Skeletal muscle tissue (tissue), 4 donors: ENCODE measurements around the gene NECTIN2. TPM values are rescaled to one million over a fixed set of nuclear protein-coding genes. Genes with fewer than 3 reads are reported as not detected.

Source experiments
- H3K27ac ChIP-seq: one replicate; pipeline ENCODE4 v1.7.0; 2013; ENCODE audit warnings: mild to moderate bottlenecking, low read depth, low read length, inconsistent platforms
- H3K27me3 ChIP-seq, 3 donors: one replicate each; pipeline ENCODE4 v1.7.0; 2013; ENCODE audit warnings: low read length in 3 of 3; ENCODE audit not compliant: control insufficient read depth in 3 of 3, insufficient read depth in 3 of 3
- H3K36me3 ChIP-seq, 3 donors: one replicate each; pipeline ENCODE4 v1.7.0; 2013; ENCODE audit warnings: low read length in 3 of 3; ENCODE audit not compliant: control insufficient read depth in 3 of 3, insufficient read depth in 3 of 3
- H3K4me1 ChIP-seq, 3 donors: one replicate each; pipeline ENCODE4 v1.7.0; 2013; ENCODE audit warnings: low read length in 3 of 3, mild to moderate bottlenecking in 3 of 3; ENCODE audit not compliant: control insufficient read depth in 3 of 3, insufficient read depth in 3 of 3
- H3K4me3 ChIP-seq, 3 donors: one replicate each; pipeline ENCODE4 v1.7.0; 2013; ENCODE audit warnings: low read length in 3 of 3
- H3K9ac ChIP-seq, 3 donors: one replicate each; pipeline ENCODE4 v1.7.0; 2013; ENCODE audit warnings: low read length in 3 of 3, mild to moderate bottlenecking in 3 of 3, moderate library complexity in 2 of 3, low read depth in 1 of 3
- H3K9me3 ChIP-seq, 3 donors: one replicate each; pipeline ENCODE4 v1.7.0; 2013; ENCODE audit warnings: low read length in 3 of 3; ENCODE audit not compliant: control insufficient read depth in 3 of 3
- total RNA-seq: library from RNA; depleted of rRNA; stranded (reverse); fragments of >200 nt; gene quantifications from one replicate; pipeline ENCODE4 v1.2.3, GENCODE V29; 2014
- donor health status: Osteomylitis.

The NECTIN2 gene
- total RNA-seq, 1 donor from 2014 or later, result 31.8 TPM

DNA sequence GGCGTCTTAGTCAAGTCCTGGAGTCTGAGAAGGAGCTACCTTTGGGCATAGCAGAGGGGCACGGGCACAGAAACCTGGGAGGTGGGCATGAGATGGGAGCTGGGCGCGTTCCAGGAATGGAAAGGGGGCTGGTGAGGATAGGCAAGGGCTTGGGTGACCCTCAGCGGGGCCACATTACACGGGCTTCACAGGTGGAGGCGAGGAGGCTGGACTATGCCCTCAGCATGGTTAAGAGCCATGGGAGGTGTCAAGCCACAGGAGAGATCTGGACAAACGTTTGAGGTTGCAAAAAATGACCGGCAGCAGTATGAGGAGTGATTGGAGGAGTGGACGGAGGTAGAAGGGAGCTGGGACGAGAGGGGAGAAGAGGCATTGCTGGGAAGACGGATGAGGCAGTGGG lies 21.5 kb downstream of the NECTIN2 start:
- H3K4me3 ChIP-seq, result no peak overlapping the region
- H3K27me3 ChIP-seq, result no peaks in the 10 kb centered on the region
- H3K9me3 ChIP-seq, result no peaks in the 10 kb centered on the region
- peaks cover 13 to 22% (median 14%) of the 10 kb centered on the region in 3 donors for H3K36me3 ChIP-seq
- peaks cover 11 to 16% (median 12%) of the 10 kb centered on the region in 3 donors for H3K4me1 ChIP-seq
- H3K9ac ChIP-seq, result no peak overlapping the region
- peak overlapping the region; percentile 25 for H3K27ac ChIP-seq

DNA sequence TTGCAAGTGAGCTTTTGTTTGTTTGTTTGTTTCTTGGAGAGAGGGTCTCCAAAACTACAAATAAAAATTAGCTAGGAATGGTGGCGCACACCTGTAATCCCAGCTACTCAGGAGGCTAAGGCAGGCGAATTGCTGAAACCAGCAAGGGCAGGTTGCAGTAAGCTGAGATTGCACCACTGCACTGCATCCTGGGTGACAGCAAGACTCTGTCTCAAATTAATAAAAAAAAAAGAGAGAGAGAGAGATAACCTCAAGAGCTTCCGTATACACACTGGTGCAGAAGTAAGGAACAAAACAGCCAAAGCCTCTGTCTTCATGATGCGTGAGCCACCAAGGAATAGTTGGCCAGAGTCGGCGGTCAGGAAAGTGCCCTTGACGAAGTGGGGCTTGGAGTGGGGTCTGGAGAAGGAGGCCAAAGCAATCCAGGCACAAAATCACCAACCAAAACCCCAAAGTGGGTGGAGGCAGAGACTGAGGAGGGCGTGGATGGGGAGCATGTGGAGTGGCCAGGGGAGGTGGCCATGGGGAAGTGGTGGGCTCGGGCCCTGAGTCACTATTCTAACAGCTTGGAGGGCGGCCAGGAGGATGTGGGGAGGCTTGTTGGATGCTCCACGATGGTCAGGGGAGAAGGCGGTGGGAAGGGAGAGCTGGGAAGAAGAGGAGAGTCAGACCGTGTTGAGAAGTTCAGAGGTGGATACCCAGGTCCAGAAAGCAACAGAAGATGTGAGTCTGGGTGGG lies 23.8 kb downstream of the NECTIN2 start:
- Histone ChIP-seq H3K4me1 (peaks cover 11 to 16% (median 13%) of the 10 kb centered on the region in 3 donors), H3K36me3 (peaks cover 24 to 39% (median 32%) of the 10 kb centered on the region in 3 donors)

DNA sequence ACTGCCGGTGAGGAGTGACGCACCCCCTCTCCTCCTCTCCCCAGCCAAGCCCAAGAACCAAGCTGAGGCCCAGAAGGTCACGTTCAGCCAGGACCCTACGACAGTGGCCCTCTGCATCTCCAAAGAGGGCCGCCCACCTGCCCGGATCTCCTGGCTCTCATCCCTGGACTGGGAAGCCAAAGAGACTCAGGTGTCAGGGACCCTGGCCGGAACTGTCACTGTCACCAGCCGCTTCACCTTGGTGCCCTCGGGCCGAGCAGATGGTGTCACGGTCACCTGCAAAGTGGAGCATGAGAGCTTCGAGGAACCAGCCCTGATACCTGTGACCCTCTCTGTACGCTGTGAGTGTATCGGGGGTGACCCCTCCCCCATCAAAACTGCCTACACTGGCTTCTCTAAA lies 25.7 kb downstream of the NECTIN2 start:
- Histone ChIP-seq H3K36me3 (peaks cover 25 to 44% (median 37%) of the 10 kb centered on the region in 3 donors), H3K27ac (peak overlapping the region; percentile 28), H3K4me1 (peaks cover 11 to 17% (median 16%) of the 10 kb centered on the region in 3 donors), H3K4me3 (no peak overlapping the region), H3K27me3 (no peaks in the 10 kb centered on the region), H3K9ac (no peak overlapping the region), H3K9me3 (no peaks in the 10 kb centered on the region)

More for the DNA sequence above, 23.8 kb downstream of the NECTIN2 start:
- peak overlapping the region; percentile 64 for H3K27ac ChIP-seq
- no peak overlapping the region for H3K4me3 ChIP-seq
- H3K27me3 ChIP-seq, result no peaks in the 10 kb centered on the region
- no peaks in the 10 kb centered on the region for H3K9me3 ChIP-seq
- no peak overlapping the region for H3K9ac ChIP-seq

DNA sequence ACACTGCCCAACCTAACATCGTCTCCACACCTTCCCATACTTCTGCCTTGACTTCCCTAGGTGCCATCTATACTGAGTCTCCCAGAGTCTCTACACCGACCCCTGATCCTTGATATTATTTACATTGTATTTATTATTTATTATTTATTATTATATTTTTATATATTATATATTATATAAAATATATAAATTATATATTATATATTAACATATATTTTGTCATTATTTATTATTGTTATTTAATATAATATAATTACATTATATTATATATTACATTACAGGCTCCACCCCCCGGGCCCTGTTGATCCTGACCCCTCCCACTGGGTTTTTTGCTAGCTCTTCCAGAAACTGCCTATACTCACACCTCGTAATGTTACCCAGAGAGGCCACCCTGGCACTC lies 26.6 kb downstream of the NECTIN2 start:
- no peak overlapping the region for H3K27ac ChIP-seq

DNA sequence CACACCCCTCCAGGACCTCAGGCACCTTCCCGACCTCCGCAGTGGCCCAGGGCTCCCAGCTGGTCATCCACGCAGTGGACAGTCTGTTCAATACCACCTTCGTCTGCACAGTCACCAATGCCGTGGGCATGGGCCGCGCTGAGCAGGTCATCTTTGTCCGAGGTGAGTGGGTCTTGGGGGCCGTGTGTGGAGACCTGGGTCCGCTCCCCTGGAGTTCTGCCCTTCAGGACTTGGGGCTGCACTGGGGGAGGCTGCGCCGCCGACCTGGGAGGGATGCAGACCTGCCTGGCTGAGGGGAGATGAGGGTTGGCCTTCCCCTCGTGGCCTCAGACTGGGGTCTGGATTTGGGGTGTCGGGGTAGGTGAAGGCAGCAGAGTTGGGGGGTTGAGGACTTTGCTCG lies 28.2 kb downstream of the NECTIN2 start:
- Histone ChIP-seq H3K36me3 (peaks cover 25 to 44% (median 43%) of the 10 kb centered on the region in 3 donors), H3K27ac (no peak overlapping the region), H3K9me3 (no peaks in the 10 kb centered on the region), H3K9ac (no peak overlapping the region), H3K4me3 (no peak overlapping the region), H3K27me3 (no peaks in the 10 kb centered on the region), H3K4me1 (peaks cover 4 to 13% (median 12%) of the 10 kb centered on the region in 3 donors)

More for the DNA sequence above, 26.6 kb downstream of the NECTIN2 start:
- peaks cover 25 to 41% (median 40%) of the 10 kb centered on the region in 3 donors for H3K36me3 ChIP-seq
- no peaks in the 10 kb centered on the region for H3K9me3 ChIP-seq
- H3K9ac ChIP-seq, result no peak overlapping the region
- H3K4me1 ChIP-seq, result peaks cover 8 to 16% (median 15%) of the 10 kb centered on the region in 3 donors
- H3K4me3 ChIP-seq, result no peak overlapping the region
- no peaks in the 10 kb centered on the region for H3K27me3 ChIP-seq

DNA sequence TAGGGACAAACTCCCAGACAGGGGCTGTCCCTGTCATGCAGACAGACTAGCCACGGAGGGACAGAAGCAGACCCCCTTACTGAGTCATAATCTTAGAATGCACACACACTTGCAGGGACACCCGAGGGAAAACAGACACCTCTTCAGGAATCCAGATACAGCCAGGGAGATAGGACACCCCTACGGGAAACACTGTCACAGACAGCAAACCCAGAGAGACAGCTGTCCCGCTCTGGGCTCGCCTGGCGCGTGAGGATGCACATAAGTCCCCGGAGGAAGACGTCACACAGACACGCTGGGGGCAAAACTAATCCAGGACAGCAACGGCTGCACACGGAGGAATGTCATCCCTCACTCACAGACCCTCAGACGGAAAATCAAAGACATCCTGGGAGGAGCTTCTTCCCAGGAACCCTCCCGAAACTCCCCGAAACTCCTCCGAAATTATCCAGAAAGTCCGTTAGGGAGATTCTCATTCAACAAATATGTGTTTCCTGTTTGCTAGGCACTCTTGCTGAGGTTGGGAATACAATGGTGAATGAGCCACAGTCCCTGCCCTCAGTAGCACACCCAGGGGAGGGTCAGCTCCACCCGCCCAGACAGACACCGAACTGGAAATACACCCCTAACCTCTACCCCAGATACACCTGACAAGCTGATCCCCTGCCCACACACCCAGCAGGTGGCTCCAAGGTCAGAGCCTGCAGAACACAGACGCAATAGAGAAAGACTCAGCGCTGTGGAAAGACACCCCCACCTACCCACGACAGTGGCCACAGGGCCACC lies 29.8 kb downstream of the NECTIN2 start:
- H3K9ac ChIP-seq, result no peak overlapping the region
- no peaks in the 10 kb centered on the region for H3K9me3 ChIP-seq
- H3K27ac ChIP-seq, result peak overlapping the region; percentile 12
- H3K4me3 ChIP-seq, result no peak overlapping the region
- H3K4me1 ChIP-seq, result peaks cover 0 to 7% (median 4%) of the 10 kb centered on the region in 3 donors
- peaks cover 25 to 44% (median 42%) of the 10 kb centered on the region in 3 donors for H3K36me3 ChIP-seq
- H3K27me3 ChIP-seq, result no peaks in the 10 kb centered on the region

DNA sequence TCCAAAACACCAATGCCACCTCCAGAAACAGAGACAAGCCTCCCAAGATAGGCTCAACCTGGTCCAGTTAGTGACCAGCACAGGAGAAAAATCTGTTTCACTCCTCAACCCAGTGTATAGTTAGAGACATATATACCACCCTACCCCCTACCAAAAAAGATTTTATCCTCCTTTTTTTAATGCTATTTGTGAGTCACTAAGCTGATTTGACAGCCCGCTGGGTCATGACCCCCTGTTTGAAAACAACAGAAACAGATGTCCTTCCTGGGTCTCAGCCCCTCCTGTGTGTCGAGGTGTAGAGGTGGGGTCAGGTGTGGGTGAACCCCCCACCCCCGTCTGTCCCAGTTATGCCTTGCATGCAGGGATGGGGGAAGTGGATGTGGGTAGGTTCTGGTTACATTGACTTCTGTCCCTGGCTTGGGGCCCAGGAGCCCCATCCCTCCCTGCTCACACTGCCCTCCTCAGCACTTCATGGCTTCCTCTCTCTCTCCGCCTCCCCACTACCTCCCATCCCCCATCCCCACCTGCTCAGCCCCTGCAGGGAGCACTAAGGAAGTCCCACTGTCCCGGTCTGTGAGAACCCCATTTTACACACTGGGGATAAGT lies 30.9 kb downstream of the NECTIN2 start:
- peaks cover 0 to 5% (median 4%) of the 10 kb centered on the region in 3 donors for H3K4me1 ChIP-seq
- peaks cover 21 to 42% (median 36%) of the 10 kb centered on the region in 3 donors for H3K36me3 ChIP-seq
- H3K9ac ChIP-seq, result no peak overlapping the region
- H3K9me3 ChIP-seq, result no peaks in the 10 kb centered on the region
- no peak overlapping the region for H3K27ac ChIP-seq
- no peaks in the 10 kb centered on the region for H3K27me3 ChIP-seq
- no peak overlapping the region for H3K4me3 ChIP-seq

DNA sequence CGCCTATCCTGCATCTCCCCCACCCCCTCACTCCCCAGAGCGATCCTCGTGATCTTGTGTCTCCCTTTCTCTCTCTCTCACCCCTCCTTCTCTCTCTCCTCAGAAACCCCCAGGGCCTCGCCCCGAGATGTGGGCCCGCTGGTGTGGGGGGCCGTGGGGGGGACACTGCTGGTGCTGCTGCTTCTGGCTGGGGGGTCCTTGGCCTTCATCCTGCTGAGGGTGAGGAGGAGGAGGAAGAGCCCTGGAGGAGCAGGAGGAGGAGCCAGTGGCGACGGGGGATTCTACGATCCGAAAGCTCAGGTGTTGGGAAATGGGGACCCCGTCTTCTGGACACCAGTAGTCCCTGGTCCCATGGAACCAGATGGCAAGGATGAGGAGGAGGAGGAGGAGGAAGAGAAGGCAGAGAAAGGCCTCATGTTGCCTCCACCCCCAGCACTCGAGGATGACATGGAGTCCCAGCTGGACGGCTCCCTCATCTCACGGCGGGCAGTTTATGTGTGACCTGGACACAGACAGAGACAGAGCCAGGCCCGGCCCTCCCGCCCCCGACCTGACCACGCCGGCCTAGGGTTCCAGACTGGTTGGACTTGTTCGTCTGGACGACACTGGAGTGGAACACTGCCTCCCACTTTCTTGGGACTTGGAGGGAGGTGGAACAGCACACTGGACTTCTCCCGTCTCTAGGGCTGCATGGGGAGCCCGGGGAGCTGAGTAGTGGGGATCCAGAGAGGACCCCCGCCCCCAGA lies 32.2 kb downstream of the NECTIN2 start:
- Histone ChIP-seq H3K36me3 (peaks cover 16 to 36% (median 29%) of the 10 kb centered on the region in 3 donors), H3K4me3 (no peak overlapping the region), H3K9me3 (no peaks in the 10 kb centered on the region), H3K9ac (no peak overlapping the region), H3K4me1 (peaks cover 0 to 5% (median 0%) of the 10 kb centered on the region in 3 donors), H3K27ac (no peak overlapping the region), H3K27me3 (no peaks in the 10 kb centered on the region)

DNA sequence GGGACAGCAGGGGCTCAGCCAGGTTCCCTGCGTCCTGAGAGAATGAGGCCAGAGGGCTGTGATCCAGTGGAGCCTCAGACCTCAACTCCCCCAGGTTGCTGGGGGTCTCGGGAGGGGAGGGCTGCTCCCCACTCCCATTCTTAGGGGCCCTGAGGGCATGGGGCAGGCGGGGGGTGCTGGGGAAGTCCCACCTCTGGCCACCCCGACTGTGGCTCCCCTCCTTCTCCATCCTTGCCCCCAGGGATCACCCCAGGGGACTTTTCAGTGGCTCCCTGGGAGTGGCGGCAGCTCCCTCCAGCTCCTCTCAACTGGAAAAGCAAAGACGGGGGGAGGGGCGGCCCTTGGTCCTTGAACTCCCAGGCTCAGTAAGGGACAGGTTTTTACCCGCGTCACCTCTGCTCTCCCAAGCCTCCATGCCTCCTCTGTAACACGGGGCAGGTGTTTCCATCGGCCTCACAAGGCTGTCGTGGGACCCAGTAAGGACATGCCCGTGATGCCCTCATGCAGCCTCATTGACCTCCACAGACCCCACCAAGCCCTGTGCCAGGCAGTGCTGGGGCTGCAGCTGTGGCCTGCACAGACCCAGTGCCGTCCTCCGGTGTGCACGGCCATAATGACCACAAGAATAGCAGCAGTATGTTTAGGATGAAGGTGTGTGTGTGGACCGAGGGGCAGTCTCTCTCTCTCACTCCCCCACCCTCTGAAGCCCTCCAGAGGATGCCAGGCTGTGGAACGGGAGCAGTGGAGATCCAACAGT lies 33.4 kb downstream of the NECTIN2 start:
- Histone ChIP-seq H3K4me3 (no peak overlapping the region), H3K36me3 (peaks cover 8 to 26% (median 20%) of the 10 kb centered on the region in 3 donors), H3K9me3 (no peaks in the 10 kb centered on the region), H3K9ac (no peak overlapping the region), H3K4me1 (peaks cover 0 to 5% (median 0%) of the 10 kb centered on the region in 3 donors), H3K27me3 (no peaks in the 10 kb centered on the region), H3K27ac (no peak overlapping the region)
